Measurements from ENCODE around the gene ZC2HC1C.
A peak's percentile ranks its signal among the peaks of the same experiment; 100 is the strongest.

The ZC2HC1C gene

GRCh38 chr14:75041613-75042012 lies 27.8 kb upstream of the ZC2HC1C start:
- peaks cover 11% of the 10 kb centered on the region for H3K4me1 ChIP-seq (ENCODE audit: insufficient read depth, low read length, poor library complexity, severe bottlenecking)
- no peaks in the 10 kb centered on the region for H3K9me2 ChIP-seq (replicated peaks; ENCODE audit: low read depth, low read length)
- H3K9ac ChIP-seq (ENCODE audit: low read depth, low read length, poor library complexity, severe bottlenecking) = no peak overlapping the region
- no peak overlapping the region for H3K4me3 ChIP-seq (ENCODE audit: low read length, poor library complexity, severe bottlenecking)
- H3F3A ChIP-seq (ENCODE audit: low read depth) = no peaks in the 10 kb centered on the region
- no peak overlapping the region for H2AFZ ChIP-seq (ENCODE audit: low read length)
- no peaks in the 10 kb centered on the region for H3K27me3 ChIP-seq (ENCODE audit: insufficient read depth, low read length, poor library complexity, severe bottlenecking)
- no peaks in the 10 kb centered on the region for H3K36me3 ChIP-seq (ENCODE audit: insufficient read depth, low read length)
- H4K20me1 ChIP-seq (ENCODE audit: insufficient read depth, low read length, poor library complexity, severe bottlenecking) = no peaks in the 10 kb centered on the region
- H3K9me3 ChIP-seq (ENCODE audit: insufficient read depth, low read depth, low read length) = no peaks in the 10 kb centered on the region
- TF ChIP-seq CTCF (conservative IDR thresholded peaks at IDR 0.05; ENCODE audit: low read length) (no peak), EZH2phosphoT487 (IDR thresholded peaks at IDR 0.05; ENCODE audit: borderline replicate concordance) (no peak)
- no peak overlapping the region for H3K4me2 ChIP-seq (ENCODE audit: low read depth, low read length, poor library complexity, severe bottlenecking)
- no peaks in the 10 kb centered on the region for H3K79me2 ChIP-seq (ENCODE audit: insufficient read depth, low read length)

GRCh38 chr14:75042035-75042434 lies 27.4 kb upstream of the ZC2HC1C start:
- Histone ChIP-seq H3K27me3 (ENCODE audit: insufficient read depth, low read length, poor library complexity, severe bottlenecking) (no peaks in the 10 kb centered on the region), H4K20me1 (ENCODE audit: insufficient read depth, low read length, poor library complexity, severe bottlenecking) (no peaks in the 10 kb centered on the region), H3K9ac (ENCODE audit: low read depth, low read length, poor library complexity, severe bottlenecking) (no peak overlapping the region), H3F3A (ENCODE audit: low read depth) (no peaks in the 10 kb centered on the region), H3K4me3 (ENCODE audit: low read length, poor library complexity, severe bottlenecking) (no peak overlapping the region), H3K9me3 (ENCODE audit: insufficient read depth, low read depth, low read length) (no peaks in the 10 kb centered on the region), H2AFZ (ENCODE audit: low read length) (no peak overlapping the region), H3K79me2 (ENCODE audit: insufficient read depth, low read length) (no peaks in the 10 kb centered on the region), H3K4me2 (ENCODE audit: low read depth, low read length, poor library complexity, severe bottlenecking) (no peak overlapping the region), H3K9me2 (replicated peaks; ENCODE audit: low read depth, low read length) (no peaks in the 10 kb centered on the region), H3K4me1 (ENCODE audit: insufficient read depth, low read length, poor library complexity, severe bottlenecking) (peaks cover 11% of the 10 kb centered on the region), H3K36me3 (ENCODE audit: insufficient read depth, low read length) (no peaks in the 10 kb centered on the region)
- no peak for TF ChIP-seq CTCF (conservative IDR thresholded peaks at IDR 0.05; ENCODE audit: low read length)
- no peak for TF ChIP-seq EZH2phosphoT487 (IDR thresholded peaks at IDR 0.05; ENCODE audit: borderline replicate concordance)

- no peak overlapping the region for H3K9ac ChIP-seq (ENCODE audit: low read depth, low read length, poor library complexity, severe bottlenecking)
- H3K9me2 ChIP-seq (replicated peaks; ENCODE audit: low read depth, low read length) = no peaks in the 10 kb centered on the region
- no peaks in the 10 kb centered on the region for H3K9me3 ChIP-seq (ENCODE audit: insufficient read depth, low read depth, low read length)
- no peaks in the 10 kb centered on the region for H3K27me3 ChIP-seq (ENCODE audit: insufficient read depth, low read length, poor library complexity, severe bottlenecking)
- no peak overlapping the region for H3K4me3 ChIP-seq (ENCODE audit: low read length, poor library complexity, severe bottlenecking)
- no peak for TF ChIP-seq CTCF (conservative IDR thresholded peaks at IDR 0.05; ENCODE audit: low read length)
- TF ChIP-seq EZH2phosphoT487 (IDR thresholded peaks at IDR 0.05; ENCODE audit: borderline replicate concordance) = no peak
- H3K79me2 ChIP-seq (ENCODE audit: insufficient read depth, low read length) = no peaks in the 10 kb centered on the region
- H3K4me1 ChIP-seq (ENCODE audit: insufficient read depth, low read length, poor library complexity, severe bottlenecking) = peaks cover 15% of the 10 kb centered on the region
- 0 out of 2 replicates have a peak, but pooled peaks cover 4% of the 10 kb centered on the region for H3F3A ChIP-seq (ENCODE audit: low read depth)
- H4K20me1 ChIP-seq (ENCODE audit: insufficient read depth, low read length, poor library complexity, severe bottlenecking) = peaks cover under 1% of the 10 kb centered on the region
- no peak overlapping the region for H2AFZ ChIP-seq (ENCODE audit: low read length)
- H3K4me2 ChIP-seq (ENCODE audit: low read depth, low read length, poor library complexity, severe bottlenecking) = peak overlapping the region; percentile 45
- H3K36me3 ChIP-seq (ENCODE audit: insufficient read depth, low read length) = no peaks in the 10 kb centered on the region
Measured at GRCh38 chr14:75044322-75044721, 25.1 kb upstream of the ZC2HC1C start.

All from Loucy (cell line).